ENCODE measurements around the gene RTF2. TPM values are rescaled to one million over a fixed set of nuclear protein-coding genes. Genes with fewer than 3 reads are reported as not detected.
A peak's percentile ranks its signal among the peaks of the same experiment; 100 is the strongest.

The RTF2 gene
- total RNA-seq, 1 donor from 2014 or later, result 81.4 TPM

- peaks cover 4% of the 10 kb centered on the region for H3K9me3 Mint-ChIP-seq (ENCODE audit: unreplicated experiment)
- peaks cover 25% of the 10 kb centered on the region for H3K4me1 Mint-ChIP-seq (ENCODE audit: low read depth, unreplicated experiment)
- FAIRE-seq (no peak), DNase-seq (ENCODE audit: low read depth) (peak; percentile 92)
- Histone ChIP-seq H3K27ac (ENCODE audit: low read depth, low read length) (peak overlapping the region; percentile 86), H3K79me2 (ENCODE audit: insufficient read depth, low read length) (no peaks in the 10 kb centered on the region), H2AFZ (ENCODE audit: low read depth, low read length) (peak overlapping the region; percentile 6), H3K9me3 (ENCODE audit: insufficient read depth, low read depth, low read length) (no peaks in the 10 kb centered on the region), H3K27me3 (ENCODE audit: insufficient read depth, low read length) (no peaks in the 10 kb centered on the region), H3K9ac (ENCODE audit: low read length) (peak overlapping the region; percentile 71), H3K4me2 (ENCODE audit: low read length) (peak overlapping the region; percentile 36), H3K36me3 (ENCODE audit: insufficient read depth, low read length) (no peaks in the 10 kb centered on the region), H3K4me1 (ENCODE audit: insufficient read depth, low read length) (peaks cover 34% of the 10 kb centered on the region), H3K4me3 (ENCODE audit: insufficient read depth, low read depth, low read length) (no peak overlapping the region), H4K20me1 (ENCODE audit: insufficient read depth, low read length) (no peaks in the 10 kb centered on the region)
- H3K36me3 Mint-ChIP-seq (ENCODE audit: low read depth, unreplicated experiment), result no peaks in the 10 kb centered on the region
- no peak for TF ChIP-seq CTCF (IDR thresholded peaks at IDR 0.05; ENCODE audit: insufficient read depth, low read depth, low read length)
- TF ChIP-seq EZH2 (IDR thresholded peaks at IDR 0.05; ENCODE audit: insufficient read depth, low read length), result no peak
- H3K27me3 Mint-ChIP-seq (ENCODE audit: low read depth, unreplicated experiment), result no peaks in the 10 kb centered on the region
- no peak overlapping the region for H3K27ac Mint-ChIP-seq (ENCODE audit: unreplicated experiment)
- no peak overlapping the region for H3K4me3 Mint-ChIP-seq (ENCODE audit: unreplicated experiment)
Observed at GRCh38 chr20:56433880-56434255, 34.6 kb upstream of the RTF2 start.

- Histone ChIP-seq H2AFZ (ENCODE audit: low read depth, low read length) (no peak overlapping the region), H3K4me3 (ENCODE audit: insufficient read depth, low read depth, low read length) (no peak overlapping the region), H4K20me1 (ENCODE audit: insufficient read depth, low read length) (no peaks in the 10 kb centered on the region), H3K79me2 (ENCODE audit: insufficient read depth, low read length) (no peaks in the 10 kb centered on the region), H3K9ac (ENCODE audit: low read length) (no peak overlapping the region), H3K36me3 (ENCODE audit: insufficient read depth, low read length) (no peaks in the 10 kb centered on the region), H3K4me2 (ENCODE audit: low read length) (no peak overlapping the region), H3K4me1 (ENCODE audit: insufficient read depth, low read length) (peaks cover 34% of the 10 kb centered on the region), H3K9me3 (ENCODE audit: insufficient read depth, low read depth, low read length) (no peaks in the 10 kb centered on the region), H3K27me3 (ENCODE audit: insufficient read depth, low read length) (no peaks in the 10 kb centered on the region), H3K27ac (ENCODE audit: low read depth, low read length) (no peak overlapping the region)
- H3K4me3 Mint-ChIP-seq (ENCODE audit: unreplicated experiment), result no peak overlapping the region
- DNase-seq (ENCODE audit: low read depth) (no peak), FAIRE-seq (no peak)
- TF ChIP-seq EZH2 (IDR thresholded peaks at IDR 0.05; ENCODE audit: insufficient read depth, low read length) (no peak), CTCF (IDR thresholded peaks at IDR 0.05; ENCODE audit: insufficient read depth, low read depth, low read length) (no peak)
- H3K9me3 Mint-ChIP-seq (ENCODE audit: unreplicated experiment), result peaks cover 4% of the 10 kb centered on the region
- H3K4me1 Mint-ChIP-seq (ENCODE audit: low read depth, unreplicated experiment), result peaks cover 27% of the 10 kb centered on the region
- H3K36me3 Mint-ChIP-seq (ENCODE audit: low read depth, unreplicated experiment), result no peaks in the 10 kb centered on the region
- peak overlapping the region; percentile 14 for H3K27ac Mint-ChIP-seq (ENCODE audit: unreplicated experiment)
- no peaks in the 10 kb centered on the region for H3K27me3 Mint-ChIP-seq (ENCODE audit: low read depth, unreplicated experiment)
Observed at GRCh38 chr20:56437196-56437960, 31.0 kb upstream of the RTF2 start.

GRCh38 chr20:56438284-56438683 lies 30.1 kb upstream of the RTF2 start:
- peaks cover 2% of the 10 kb centered on the region for H3K36me3 Mint-ChIP-seq (ENCODE audit: low read depth, unreplicated experiment)
- no peak overlapping the region for H3K27ac ChIP-seq (ENCODE audit: low read depth, low read length)
- no peak overlapping the region for H3K4me2 ChIP-seq (ENCODE audit: low read length)
- no peaks in the 10 kb centered on the region for H3K9me3 ChIP-seq (ENCODE audit: insufficient read depth, low read depth, low read length)
- DNase-seq (ENCODE audit: low read depth), result no peak
- peaks cover 29% of the 10 kb centered on the region for H3K4me1 ChIP-seq (ENCODE audit: insufficient read depth, low read length)
- FAIRE-seq, result no peak
- H4K20me1 ChIP-seq (ENCODE audit: insufficient read depth, low read length), result no peaks in the 10 kb centered on the region
- no peak overlapping the region for H3K9ac ChIP-seq (ENCODE audit: low read length)
- TF ChIP-seq EZH2 (IDR thresholded peaks at IDR 0.05; ENCODE audit: insufficient read depth, low read length), result no peak
- no peak for TF ChIP-seq CTCF (IDR thresholded peaks at IDR 0.05; ENCODE audit: insufficient read depth, low read depth, low read length)
- H2AFZ ChIP-seq (ENCODE audit: low read depth, low read length), result no peak overlapping the region
- no peak overlapping the region for H3K4me3 Mint-ChIP-seq (ENCODE audit: unreplicated experiment)
- no peaks in the 10 kb centered on the region for H3K27me3 ChIP-seq (ENCODE audit: insufficient read depth, low read length)
- no peaks in the 10 kb centered on the region for H3K79me2 ChIP-seq (ENCODE audit: insufficient read depth, low read length)
- H3K9me3 Mint-ChIP-seq (ENCODE audit: unreplicated experiment), result peaks cover 2% of the 10 kb centered on the region
- H3K27me3 Mint-ChIP-seq (ENCODE audit: low read depth, unreplicated experiment), result no peaks in the 10 kb centered on the region
- no peaks in the 10 kb centered on the region for H3K36me3 ChIP-seq (ENCODE audit: insufficient read depth, low read length)
- H3K27ac Mint-ChIP-seq (ENCODE audit: unreplicated experiment), result no peak overlapping the region
- H3K4me1 Mint-ChIP-seq (ENCODE audit: low read depth, unreplicated experiment), result peaks cover 22% of the 10 kb centered on the region
- no peak overlapping the region for H3K4me3 ChIP-seq (ENCODE audit: insufficient read depth, low read depth, low read length)
